Gastroesophageal sphincter (tissue), 4 donors: ENCODE measurements around the gene PPM1J. TPM values are rescaled to one million over a fixed set of nuclear protein-coding genes. Genes with fewer than 3 reads are reported as not detected.
A peak's percentile ranks its signal among the peaks of the same experiment; 100 is the strongest.

ENCODE experiments used
- ATAC-seq: fragments of 150-250 bp; one replicate; pipeline ENCODE4 v1.9.1; 2016; ENCODE audit warnings: mild to moderate bottlenecking, moderate library complexity
- H3K27ac ChIP-seq, 4 donors: fragments of 200-600 bp; sonication (generic) in 3 of 4; 1 replicate in 3 of 4; 2 replicates in 1 of 4; pipeline ENCODE4 v1.5.1; 2016 to 2019
- H3K27me3 ChIP-seq: fragments of 200-600 bp; sonication (generic); one replicate; pipeline ENCODE4 v1.5.1; 2019
- H3K36me3 ChIP-seq, 2 donors: fragments of 200-600 bp; sonication (generic); one replicate each; pipeline ENCODE4 v1.5.1; 2019; ENCODE audit warnings: control low read depth in 1 of 2
- H3K4me1 ChIP-seq, 3 donors: fragments of 200-600 bp; sonication (generic); 1 replicate in 2 of 3; 2 replicates in 1 of 3; pipeline ENCODE4 v1.5.1; 2016 to 2019; ENCODE audit warnings: control low read depth in 2 of 3
- H3K4me3 ChIP-seq, 2 donors: fragments of 200-600 bp; sonication (generic); one replicate each; pipeline ENCODE4 v1.5.1; 2019; ENCODE audit warnings: mild to moderate bottlenecking in 1 of 2, moderate library complexity in 1 of 2
- H3K9me3 ChIP-seq, 3 donors: fragments of 200-600 bp; sonication (generic); one replicate each; pipeline ENCODE4 v1.5.1; 2017 to 2019; ENCODE audit warnings: control low read depth in 2 of 3
- CTCF ChIP-seq, 4 experiments: fragments of 200-600 bp in 2 of 4; fragments of 450-650 bp in 2 of 4; sonication (generic) in 1 of 4; IDR thresholded peaks; one replicate each; pipeline ENCODE4 v1.5.1; 2017 to 2019; ENCODE audit warnings: antibody characterized with exemption in 4 of 4, mild to moderate bottlenecking in 2 of 4, moderate library complexity in 2 of 4
- EP300 ChIP-seq: sonication (generic); formaldehyde crosslinking; IDR thresholded peaks from one replicate; pipeline ENCODE4 v1.6.1; 2017; ENCODE audit warnings: antibody characterized with exemption, mild to moderate bottlenecking
- POLR2A ChIP-seq, 2 donors: fragments of 450-650 bp; IDR thresholded peaks; one replicate each; pipeline ENCODE4 v1.6.1; 2017; ENCODE audit warnings: antibody characterized with exemption in 2 of 2, mild to moderate bottlenecking in 2 of 2, moderate library complexity in 1 of 2
- POLR2AphosphoS5 ChIP-seq: sonication (generic); formaldehyde crosslinking; IDR thresholded peaks from one replicate; pipeline ENCODE4 v1.6.1; 2017; ENCODE audit warnings: antibody characterized with exemption
- WGBS, 2 donors: methylation state at CpG; one replicate each; pipeline ENCODE4 v1.1.5; 2018; ENCODE audit warnings: low coverage in 1 of 2; 5-methylcytosine and 5-hydroxymethylcytosine counted together
- total RNA-seq, 4 donors: library from RNA; depleted of rRNA; stranded (reverse); fragments of >200 nt; gene quantifications; one replicate each; pipeline ENCODE4 v1.1.0, GENCODE V29; 2016

Gene PPM1J
- total RNA-seq, 4 donors from 2014 or later, result 0.35 to 2.8 (median 1.7) TPM

GRCh38 chr1:112719706-112720105, 4.6 kb upstream of the PPM1J start:
- WGBS, 2 donors, result 83% methylated on average over 1 of the region's 2 CpGs; no CpG with 5 or more reads in 1 of the 2 donors
- no peaks in the 10 kb centered on the region for H3K9me3 ChIP-seq

GRCh38 chr1:112718691-112719418, 3.7 kb upstream of the PPM1J start:
- H3K9me3 ChIP-seq, result no peaks in the 10 kb centered on the region
- H3K27ac ChIP-seq, result no peak overlapping the region
- H3K27me3 ChIP-seq, result peaks cover 31% of the 10 kb centered on the region
- WGBS, 2 donors, result 19% methylated on average over 2 of the region's 44 CpGs; no CpG with 5 or more reads in 1 of the 2 donors
- H3K4me3 ChIP-seq, result peak overlapping the region in 1 of 2 donors; percentile 40
- peaks cover 0 to 47% (median 29%) of the 10 kb centered on the region in 3 donors for H3K4me1 ChIP-seq
- TF ChIP-seq CTCF (IDR thresholded peaks at IDR 0.05) (peak; percentile 74 to 92 (median 84)), POLR2A (IDR thresholded peaks at IDR 0.05) (no peak)
- peak; percentile 44 for ATAC-seq
- no peaks in the 10 kb centered on the region for H3K36me3 ChIP-seq

More at GRCh38 chr1:112719706-112720105, 4.6 kb upstream of the PPM1J start:
- TF ChIP-seq CTCF (IDR thresholded peaks at IDR 0.05) (no peak), POLR2AphosphoS5 (no peak), POLR2A (IDR thresholded peaks at IDR 0.05) (no peak), EP300 (no peak)
- H3K4me1 ChIP-seq, result peaks cover 0 to 39% (median 22%) of the 10 kb centered on the region in 3 donors
- peaks cover 32% of the 10 kb centered on the region for H3K27me3 ChIP-seq
- H3K27ac ChIP-seq, result no peak overlapping the region
- ATAC-seq, result no peak
- no peak overlapping the region for H3K4me3 ChIP-seq
- no peaks in the 10 kb centered on the region for H3K36me3 ChIP-seq

- H3K4me3 ChIP-seq, result no peak overlapping the region
- H3K9me3 ChIP-seq, result no peaks in the 10 kb centered on the region
- no peak for ATAC-seq
- peaks cover 0 to 44% (median 27%) of the 10 kb centered on the region in 3 donors for H3K4me1 ChIP-seq
- no peak for TF ChIP-seq POLR2A (IDR thresholded peaks at IDR 0.05)
- TF ChIP-seq POLR2AphosphoS5, result no peak
- TF ChIP-seq EP300, result no peak
- TF ChIP-seq CTCF (IDR thresholded peaks at IDR 0.05), result no peak
- WGBS, 2 donors, result 63 to 80% methylated on average over 1 to 2 of the region's 2 CpGs
- H3K27ac ChIP-seq, result no peak overlapping the region
- peaks cover 19% of the 10 kb centered on the region for H3K27me3 ChIP-seq
- no peaks in the 10 kb centered on the region for H3K36me3 ChIP-seq
Measured at GRCh38 chr1:112717263-112717873, 2.2 kb upstream of the PPM1J start.

- TF ChIP-seq EP300 (no peak), CTCF (IDR thresholded peaks at IDR 0.05) (peak; percentile 87 to 96 (median 94)), POLR2A (IDR thresholded peaks at IDR 0.05) (no peak), POLR2AphosphoS5 (peak; percentile 29)
- peak; percentile 61 for ATAC-seq
- Histone ChIP-seq H3K4me1 (peaks cover 0 to 39% (median 24%) of the 10 kb centered on the region in 3 donors), H3K27me3 (peaks cover 14% of the 10 kb centered on the region), H3K9me3 (no peaks in the 10 kb centered on the region), H3K36me3 (no peaks in the 10 kb centered on the region), H3K27ac (peak overlapping the region; percentile 11 to 82 (median 78)), H3K4me3 (peak overlapping the region; percentile 23 to 77)
- WGBS, 2 donors, result 4 to 53% methylated on average over 3 to 9 of the region's 13 CpGs
Measured at GRCh38 chr1:112716133-112716720, 1.1 kb upstream of the PPM1J start.
